Measurements from ENCODE around the gene METTL8.
"Not testable (repeated sequence)": the region's sequence is repeated elsewhere in the genome, so short reads cannot be mapped to it uniquely, and the experiment has no call there.

Gene METTL8

DNA sequence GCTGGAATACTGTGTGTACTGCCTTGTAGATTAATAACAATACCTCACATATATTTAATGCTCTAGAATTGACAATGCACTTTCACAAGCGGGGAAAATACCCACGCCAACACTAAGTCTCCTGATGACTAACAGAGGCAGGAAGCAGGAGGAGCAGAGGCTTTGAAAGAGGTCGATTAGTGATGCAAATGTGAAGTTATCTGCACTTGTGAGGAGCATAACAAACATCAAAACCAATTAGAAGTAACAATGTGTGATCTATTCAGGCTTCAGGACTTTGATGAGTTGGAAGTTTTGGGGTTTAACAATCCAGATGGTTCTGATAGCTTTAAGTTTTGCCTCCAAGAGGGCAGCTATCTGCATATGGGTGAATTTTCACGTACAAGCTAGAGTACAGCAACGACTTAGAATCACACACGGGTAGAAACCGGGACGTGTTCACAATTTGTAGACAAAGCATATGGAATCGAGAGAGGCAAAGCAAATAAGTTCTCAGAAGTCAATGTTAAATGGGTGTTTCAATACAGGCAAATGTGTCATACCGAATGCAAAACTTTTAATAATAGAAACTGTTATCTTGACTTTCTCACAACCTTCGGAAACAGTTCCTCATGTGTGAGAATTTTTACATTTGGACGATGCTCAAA, 114.5 kb downstream of the METTL8 start:
- Histone ChIP-seq H3K4me2 (peak overlapping the region in 2 of 11 experiments; percentile 15 to 32; a peak in 2 of 22 replicates), H3K9ac (no peak overlapping the region), H3K4me3 (no peak overlapping the region), H3K27ac (no peak overlapping the region), H3K9me3 (replicated peaks in 1 of 11) (0 out of 22 replicates have a peak, but pooled peaks cover 0 to 2% (median 0%) of the 10 kb centered on the region in 11 experiments), H3K36me3 (peaks cover 0 to 20% (median 7%) of the 10 kb centered on the region in 11 experiments; a peak in 8 of 22 replicates), H4K20me1 (no peaks in the 10 kb centered on the region), H3K4me1 (peaks cover 9 to 28% (median 15%) of the 10 kb centered on the region in 10 experiments; a peak in 19 of 20 replicates), H3K27me3 (no peaks in the 10 kb centered on the region)
- no peak for TF ChIP-seq Cebpa-rat (IDR thresholded peaks at IDR 0.05)

DNA sequence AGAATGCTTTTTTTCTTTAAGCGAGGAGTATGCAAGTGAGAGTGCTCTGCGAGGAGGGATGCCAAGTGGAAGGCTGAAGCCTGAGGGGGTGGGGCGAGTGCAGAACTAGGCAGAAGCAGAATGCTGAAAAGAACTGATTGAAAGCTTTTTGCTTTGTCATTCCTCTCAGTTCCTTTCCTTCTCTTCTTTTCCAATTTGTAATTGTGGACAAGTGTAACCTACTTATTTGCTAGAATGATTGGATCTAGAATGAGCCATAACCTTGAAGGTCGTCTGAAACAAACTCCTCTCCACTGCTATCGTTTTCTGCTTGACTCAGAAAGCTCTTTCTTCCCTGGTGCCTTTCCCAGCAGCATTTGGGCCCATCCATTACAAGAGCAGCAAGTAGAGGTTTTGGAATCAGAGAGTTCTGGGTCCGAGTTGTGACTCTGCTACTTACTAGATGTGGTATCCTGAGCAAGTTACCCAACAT, 115.3 kb downstream of the METTL8 start:
- H3K4me3 ChIP-seq = no peak overlapping the region
- H3K4me2 ChIP-seq = peak overlapping the region in 2 of 11 experiments; percentile 15 to 32; a peak in 2 of 22 replicates
- peaks cover 5 to 21% (median 8%) of the 10 kb centered on the region in 10 experiments; a peak in 19 of 20 replicates for H3K4me1 ChIP-seq
- H3K36me3 ChIP-seq = peaks cover 0 to 20% (median 7%) of the 10 kb centered on the region in 11 experiments; a peak in 8 of 22 replicates
- H3K27me3 ChIP-seq = no peaks in the 10 kb centered on the region
- no peak for TF ChIP-seq Cebpa-rat (IDR thresholded peaks at IDR 0.05)
- no peak overlapping the region for H3K9ac ChIP-seq
- H4K20me1 ChIP-seq = no peaks in the 10 kb centered on the region
- no peak overlapping the region for H3K27ac ChIP-seq
- H3K9me3 ChIP-seq (replicated peaks in 1 of 11) = peaks cover 0 to 10% (median 1%) of the 10 kb centered on the region in 11 experiments; a peak in 8 of 22 replicates

DNA sequence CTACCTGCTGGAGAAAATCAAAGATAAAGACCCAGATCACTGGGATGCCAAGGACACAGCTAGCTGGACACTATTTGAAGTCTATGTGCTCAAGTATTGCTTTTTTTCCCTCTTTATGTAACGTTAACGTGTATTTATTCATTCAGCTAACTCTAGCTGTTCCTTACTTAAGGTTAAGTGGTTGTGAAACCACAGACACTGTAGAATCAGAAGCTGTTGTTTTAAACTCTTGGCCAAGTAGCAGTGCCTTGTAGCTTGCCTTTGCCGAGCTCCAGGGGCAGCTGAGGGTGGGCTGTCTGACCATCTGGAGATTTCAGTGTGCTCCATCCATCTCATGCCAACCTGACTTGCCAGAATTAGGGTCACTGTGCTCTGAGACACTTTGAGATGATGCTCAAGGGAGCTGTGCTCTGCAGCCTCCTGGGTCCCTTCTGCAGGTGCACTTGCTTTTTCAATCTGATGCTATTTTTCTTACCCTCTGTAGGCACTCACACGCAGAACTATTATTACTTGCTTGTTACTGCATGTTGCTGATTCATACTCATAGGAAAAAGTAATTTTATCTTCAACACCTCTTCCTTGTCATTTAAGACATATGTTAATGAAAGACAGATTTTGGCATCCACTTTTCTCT, 116.2 kb downstream of the METTL8 start:
- H3K9me3 ChIP-seq (replicated peaks in 1 of 11) = peaks cover 5 to 19% (median 10%) of the 10 kb centered on the region in 11 experiments

DNA sequence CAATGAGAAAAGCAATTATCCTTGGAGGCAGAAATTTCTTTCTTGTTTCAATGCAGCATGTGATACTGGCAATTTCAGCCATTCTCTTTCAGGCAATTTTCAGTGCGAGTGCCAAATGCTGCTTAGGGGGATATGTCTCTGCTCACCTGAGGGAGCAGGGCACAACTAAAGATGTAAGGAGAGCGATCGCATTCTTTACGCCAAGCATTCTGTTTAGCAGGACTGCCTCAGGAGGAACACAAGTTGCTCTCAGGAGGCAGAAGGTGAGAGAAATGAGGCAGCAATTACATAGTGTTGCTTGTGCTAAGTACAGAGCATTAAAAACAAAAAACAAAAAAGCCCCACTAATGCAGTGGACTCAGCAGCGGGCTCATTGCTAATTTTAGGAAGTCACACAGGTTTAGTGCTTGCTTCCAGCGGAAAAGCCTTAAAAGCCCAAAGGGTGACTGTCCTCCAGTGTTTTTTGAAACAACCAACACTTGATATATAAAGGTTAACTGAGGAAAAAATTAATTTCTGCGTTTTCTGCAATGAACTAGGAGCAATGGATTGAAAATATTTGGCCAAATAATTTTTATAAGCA, 116.9 kb downstream of the METTL8 start:
- Histone ChIP-seq H3K4me1 (peaks cover 0 to 14% (median 0%) of the 10 kb centered on the region in 10 experiments; a peak in 6 of 20 replicates), H3K4me3 (no peak overlapping the region), H3K9ac (no peak overlapping the region), H3K36me3 (peaks cover 0 to 17% (median 5%) of the 10 kb centered on the region in 11 experiments; a peak in 11 of 22 replicates), H3K9me3 (replicated peaks in 1 of 11) (peaks cover 13 to 26% (median 18%) of the 10 kb centered on the region in 11 experiments), H3K27me3 (no peaks in the 10 kb centered on the region), H3K27ac (no peak overlapping the region), H3K4me2 (no peak overlapping the region), H4K20me1 (no peaks in the 10 kb centered on the region)
- no peak for TF ChIP-seq Cebpa-rat (IDR thresholded peaks at IDR 0.05)

More for the DNA sequence above, 116.2 kb downstream of the METTL8 start:
- no peak overlapping the region for H3K27ac ChIP-seq
- H3K4me3 ChIP-seq = no peak overlapping the region
- H4K20me1 ChIP-seq = no peaks in the 10 kb centered on the region
- H3K9ac ChIP-seq = no peak overlapping the region
- no peak for TF ChIP-seq Cebpa-rat (IDR thresholded peaks at IDR 0.05)
- peaks cover 0 to 15% (median 5%) of the 10 kb centered on the region in 11 experiments; a peak in 9 of 22 replicates for H3K36me3 ChIP-seq
- H3K27me3 ChIP-seq = no peaks in the 10 kb centered on the region
- H3K4me2 ChIP-seq = no peak overlapping the region
- peaks cover 0 to 14% (median 0%) of the 10 kb centered on the region in 10 experiments; a peak in 7 of 20 replicates for H3K4me1 ChIP-seq

DNA sequence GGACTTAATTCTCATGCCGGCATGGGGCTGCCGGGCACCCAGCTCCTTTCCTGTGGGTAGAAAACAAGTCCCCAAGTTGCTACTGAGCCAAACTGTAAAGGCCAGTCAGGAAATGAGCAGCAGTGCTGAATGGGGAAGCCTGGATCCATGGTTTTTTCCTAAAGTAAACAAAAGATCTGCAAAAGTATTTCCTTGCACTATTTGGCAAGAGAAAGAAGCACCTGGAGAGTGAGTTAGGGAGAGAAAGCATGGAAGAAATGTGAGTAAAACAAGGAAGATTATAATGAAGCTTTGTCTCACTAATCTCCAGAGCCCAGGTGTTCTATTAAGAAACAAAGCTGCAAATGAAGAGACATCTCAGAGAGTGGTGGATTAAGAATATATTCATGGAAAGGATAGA, 117.6 kb downstream of the METTL8 start:
- H3K4me3 ChIP-seq = no peak overlapping the region
- H3K4me1 ChIP-seq = peaks cover 0 to 14% (median 0%) of the 10 kb centered on the region in 10 experiments; a peak in 6 of 20 replicates
- no peak overlapping the region for H3K27ac ChIP-seq
- H4K20me1 ChIP-seq = no peaks in the 10 kb centered on the region
- H3K9me3 ChIP-seq (replicated peaks in 1 of 11) = peaks cover 19 to 32% (median 24%) of the 10 kb centered on the region in 11 experiments
- peaks cover 0 to 16% (median 5%) of the 10 kb centered on the region in 11 experiments; a peak in 10 of 22 replicates for H3K36me3 ChIP-seq
- TF ChIP-seq Cebpa-rat (IDR thresholded peaks at IDR 0.05) = no peak
- H3K4me2 ChIP-seq = no peak overlapping the region
- no peaks in the 10 kb centered on the region for H3K27me3 ChIP-seq
- no peak overlapping the region for H3K9ac ChIP-seq

DNA sequence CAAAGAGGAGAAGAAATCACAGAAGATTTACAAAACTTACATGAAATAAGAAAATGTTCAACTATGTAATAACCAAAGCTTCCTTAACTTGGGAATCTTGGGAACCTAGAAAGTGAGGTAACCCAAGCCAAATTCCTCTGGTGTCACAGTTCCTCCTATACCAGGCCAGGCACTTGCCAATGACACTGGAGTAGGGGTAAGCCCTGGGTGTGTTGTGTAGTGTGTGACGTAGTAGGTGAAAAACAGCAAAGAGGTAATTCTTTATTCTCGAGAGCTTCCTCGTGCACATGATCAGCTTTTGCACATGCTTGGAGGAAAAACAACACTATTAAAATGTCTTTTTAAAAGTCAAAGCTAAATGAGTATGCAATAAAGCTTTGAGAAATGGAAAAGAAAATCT, 118.0 kb downstream of the METTL8 start:
- no peak for TF ChIP-seq Cebpa-rat (IDR thresholded peaks at IDR 0.05)
- H4K20me1 ChIP-seq = no peaks in the 10 kb centered on the region
- peaks cover 0 to 14% (median 0%) of the 10 kb centered on the region in 10 experiments; a peak in 6 of 20 replicates for H3K4me1 ChIP-seq
- no peaks in the 10 kb centered on the region for H3K27me3 ChIP-seq
- H3K4me3 ChIP-seq = no peak overlapping the region
- no peak overlapping the region for H3K9ac ChIP-seq
- H3K27ac ChIP-seq = no peak overlapping the region
- H3K36me3 ChIP-seq = peaks cover 0 to 15% (median 5%) of the 10 kb centered on the region in 11 experiments; a peak in 10 of 22 replicates
- H3K9me3 ChIP-seq (replicated peaks in 1 of 11) = peaks cover 23 to 37% (median 28%) of the 10 kb centered on the region in 11 experiments
- no peak overlapping the region for H3K4me2 ChIP-seq

DNA sequence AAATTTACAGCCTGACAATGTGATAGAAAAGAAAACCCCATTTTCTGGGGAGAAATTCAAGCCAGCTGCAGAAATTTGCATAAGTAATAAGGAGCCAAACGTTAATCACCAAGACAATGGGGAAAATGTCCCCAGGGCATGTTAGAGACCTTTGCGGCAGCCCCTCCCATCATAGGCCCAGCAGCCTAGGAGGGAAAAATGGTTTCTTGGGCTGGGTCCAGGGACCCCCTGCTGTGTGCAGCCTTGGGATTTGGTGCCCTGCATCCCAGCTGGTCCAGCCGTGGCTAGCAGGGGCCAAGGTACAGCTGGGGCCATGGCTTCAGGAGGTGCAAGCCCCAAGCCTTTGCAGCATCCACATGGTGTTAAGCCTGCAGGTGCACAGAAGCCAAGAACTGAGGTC, 121.6 kb downstream of the METTL8 start:
- H3K4me1 ChIP-seq, H3K27ac ChIP-seq, H3K9ac ChIP-seq, H4K20me1 ChIP-seq, H3K4me2 ChIP-seq, H3K27me3 ChIP-seq: not testable (repeated sequence)
- Histone ChIP-seq H3K9me3 (replicated peaks in 1 of 11) (peaks cover 23 to 40% (median 32%) of the 10 kb centered on the region in 11 experiments), H3K36me3 (peaks cover 0 to 14% (median 5%) of the 10 kb centered on the region in 11 experiments; a peak in 9 of 22 replicates), H3K4me3 (0 out of 20 replicates have a peak overlapping the region, but pooled peaks of 1 of the 10 experiments have one; percentile 4)

DNA sequence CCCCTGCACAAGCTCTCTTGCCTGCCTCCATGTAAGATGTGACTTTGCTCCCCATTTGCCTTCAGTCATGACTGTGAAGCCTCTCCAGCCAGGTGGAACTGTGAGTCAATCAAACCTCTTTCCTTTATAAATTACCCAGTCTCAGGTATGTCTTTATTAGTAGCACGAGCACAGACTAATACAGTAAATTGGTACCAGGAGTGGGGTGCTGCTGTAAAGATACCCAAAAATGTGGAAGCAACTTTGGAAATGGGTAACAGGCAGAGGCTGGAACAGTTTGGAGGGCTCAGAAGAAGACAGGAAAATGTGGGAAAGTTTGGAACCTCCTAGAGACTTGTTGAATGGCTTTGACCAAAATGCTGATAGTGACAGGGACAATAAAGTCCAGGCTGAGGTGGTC, 122.2 kb downstream of the METTL8 start:
- H3K9ac ChIP-seq, H3K4me2 ChIP-seq, H3K4me1 ChIP-seq, H4K20me1 ChIP-seq, H3K27ac ChIP-seq, H3K4me3 ChIP-seq, H3K27me3 ChIP-seq: not testable (repeated sequence)
- peaks cover 23 to 40% (median 32%) of the 10 kb centered on the region in 11 experiments for H3K9me3 ChIP-seq (replicated peaks in 1 of 11)
- H3K36me3 ChIP-seq = peaks cover 0 to 14% (median 5%) of the 10 kb centered on the region in 11 experiments; a peak in 9 of 22 replicates

DNA sequence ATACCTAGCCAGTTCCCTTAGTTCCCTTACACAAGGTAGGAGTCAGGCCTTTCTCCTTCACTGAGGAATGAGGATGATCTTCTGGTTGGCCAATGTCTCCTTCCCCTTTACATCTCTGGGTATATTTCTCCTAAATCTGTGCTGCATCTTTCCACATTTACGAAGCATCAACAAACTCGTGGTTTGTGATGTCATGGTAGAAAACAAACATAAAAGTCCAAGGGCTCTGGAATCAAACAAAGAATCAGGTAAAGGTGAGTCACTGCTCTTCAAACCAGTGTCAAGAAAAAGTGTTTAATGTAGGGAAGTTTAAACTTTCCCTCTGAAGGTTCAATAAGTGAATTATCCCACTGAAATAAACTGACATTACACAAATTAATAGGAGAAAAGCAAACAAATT, 122.9 kb downstream of the METTL8 start:
- TF ChIP-seq Cebpa-rat (IDR thresholded peaks at IDR 0.05) = no peak
- H3K4me2 ChIP-seq = no peak overlapping the region
- H3K27ac ChIP-seq = no peak overlapping the region
- peaks cover 0 to 14% (median 5%) of the 10 kb centered on the region in 11 experiments; a peak in 9 of 22 replicates for H3K36me3 ChIP-seq
- H4K20me1 ChIP-seq = no peaks in the 10 kb centered on the region
- H3K9me3 ChIP-seq (replicated peaks in 1 of 11) = peaks cover 23 to 40% (median 34%) of the 10 kb centered on the region in 11 experiments
- H3K4me1 ChIP-seq = no peaks in the 10 kb centered on the region
- no peak overlapping the region for H3K9ac ChIP-seq
- no peaks in the 10 kb centered on the region for H3K27me3 ChIP-seq
- H3K4me3 ChIP-seq = no peak overlapping the region
